Neuron (in vitro differentiated cells): ENCODE measurements around the gene POU2AF3.
"Not testable (repeated sequence)": the region's sequence is repeated elsewhere in the genome, so short reads cannot be mapped to it uniquely, and the experiment has no call there.

Experiments used
- H2AFZ ChIP-seq: one replicate; pipeline ENCODE4 v1.6.1; 2013; ENCODE audit warnings: low read depth, mild to moderate bottlenecking, inconsistent platforms, low read length, moderate library complexity
- H3K27me3 ChIP-seq: one replicate; pipeline ENCODE4 v1.6.1; 2013; ENCODE audit warnings: low read length; ENCODE audit not compliant: insufficient read depth
- H3K36me3 ChIP-seq: one replicate; pipeline ENCODE4 v1.6.1; 2013; ENCODE audit warnings: low read length; ENCODE audit not compliant: insufficient read depth
- H3K4me1 ChIP-seq: one replicate; pipeline ENCODE4 v1.6.1; 2013; ENCODE audit warnings: low read length; ENCODE audit not compliant: insufficient read depth
- H3K4me3 ChIP-seq: 2 replicates; pipeline ENCODE4 v1.5.1; 2013; ENCODE audit warnings: mild to moderate bottlenecking, low read length, moderate library complexity
- H3K9me3 ChIP-seq: one replicate; pipeline ENCODE4 v1.6.1; 2013; ENCODE audit warnings: low read length

POU2AF3 gene

DNA sequence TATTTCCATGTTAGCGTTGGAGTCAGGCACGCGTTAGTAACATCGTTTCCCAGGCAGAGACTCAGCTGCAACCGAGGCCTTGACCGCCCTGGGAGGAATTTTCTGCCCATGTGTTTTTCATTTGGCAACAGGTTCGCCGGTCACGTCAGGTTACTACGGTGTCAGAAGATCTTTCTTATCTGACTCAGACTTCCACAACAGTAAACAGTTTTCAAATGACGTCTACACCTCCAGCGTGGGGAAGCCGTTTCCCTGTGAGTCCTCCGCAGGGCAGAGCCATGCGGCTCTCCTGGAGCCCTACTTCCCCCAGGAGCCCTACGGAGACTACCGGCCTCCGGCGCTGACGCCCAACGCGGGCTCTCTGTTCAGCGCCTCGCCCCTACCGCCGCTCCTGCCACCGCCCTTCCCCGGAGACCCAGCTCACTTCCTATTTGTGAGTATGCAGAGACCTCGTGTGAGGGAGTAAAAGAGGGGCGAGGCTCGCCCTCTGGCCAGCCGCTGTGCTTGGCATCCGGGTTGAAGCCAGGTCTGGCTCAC is 14.3 kb upstream of the POU2AF3 start:
- no peak overlapping the region for H3K4me3 ChIP-seq
- H3K27me3 ChIP-seq: no peaks in the 10 kb centered on the region
- H2AFZ ChIP-seq: no peak overlapping the region
- no peaks in the 10 kb centered on the region for H3K9me3 ChIP-seq
- no peaks in the 10 kb centered on the region for H3K4me1 ChIP-seq
- H3K36me3 ChIP-seq: no peaks in the 10 kb centered on the region

DNA sequence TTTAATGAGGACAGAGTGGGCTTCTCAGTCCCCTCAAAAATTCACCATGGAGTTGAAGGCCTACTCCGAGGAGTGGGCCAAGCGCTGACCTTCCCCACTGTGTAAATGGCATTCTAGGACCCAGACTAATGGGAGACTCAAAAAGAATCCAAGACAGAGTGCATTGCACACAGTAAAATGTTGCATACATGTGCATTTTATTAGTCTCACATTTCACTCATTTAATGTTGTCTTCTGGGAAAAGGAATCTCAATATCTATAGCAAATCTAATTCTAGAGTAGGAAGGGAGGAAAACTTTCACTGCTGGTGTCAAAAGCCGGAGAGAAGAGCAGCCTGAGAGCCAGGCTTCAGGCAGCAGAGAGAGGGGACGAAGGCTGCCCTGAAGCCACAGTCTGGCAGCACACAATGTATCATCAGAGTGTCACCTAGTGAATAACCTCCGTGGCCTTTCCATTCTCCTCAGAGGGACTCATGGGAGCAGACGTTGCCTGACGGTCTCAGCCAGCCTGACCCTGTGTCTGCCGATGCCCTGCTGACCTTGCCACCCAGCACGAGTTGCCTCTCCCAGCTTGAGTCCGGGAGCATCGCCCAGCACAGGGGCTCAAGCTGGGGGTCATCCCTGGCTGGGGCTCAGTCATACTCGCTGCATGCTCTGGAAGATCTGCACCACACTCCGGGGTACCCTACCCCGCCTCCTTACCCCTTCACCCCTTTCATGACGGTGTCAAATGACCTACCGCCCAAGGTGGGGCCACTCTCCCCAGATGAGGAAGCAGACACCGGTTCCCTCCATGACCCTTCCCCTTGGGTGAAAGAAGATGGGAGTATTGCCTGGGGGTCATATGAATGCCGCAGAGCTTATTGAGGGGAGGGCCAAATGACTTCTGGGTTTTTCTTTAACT is 12.9 kb upstream of the POU2AF3 start:
- H3K9me3 ChIP-seq: no peaks in the 10 kb centered on the region
- no peak overlapping the region for H3K4me3 ChIP-seq
- no peaks in the 10 kb centered on the region for H3K27me3 ChIP-seq
- H2AFZ ChIP-seq: no peak overlapping the region
- no peaks in the 10 kb centered on the region for H3K4me1 ChIP-seq
- H3K36me3 ChIP-seq: no peaks in the 10 kb centered on the region

DNA sequence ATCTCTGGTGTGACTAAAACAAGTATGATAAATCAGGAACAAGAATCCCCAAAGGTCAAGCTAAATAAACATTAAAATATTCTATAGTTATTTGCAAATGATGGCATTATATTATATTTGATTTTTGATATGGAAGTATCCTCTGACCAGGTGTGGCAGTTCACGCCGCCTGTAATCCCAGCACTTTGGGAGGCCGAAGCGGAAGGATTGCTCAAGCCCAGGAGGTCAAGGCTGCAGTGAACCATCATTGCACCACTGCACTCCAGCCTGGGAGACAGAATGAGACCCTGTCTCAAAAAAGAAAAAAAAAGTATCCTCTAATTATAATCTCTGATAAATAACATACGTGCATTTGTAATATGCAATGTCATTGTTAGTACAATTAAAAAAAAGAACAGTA is 6.6 kb upstream of the POU2AF3 start:
- H2AFZ ChIP-seq: no peak overlapping the region
- no peaks in the 10 kb centered on the region for H3K4me1 ChIP-seq
- no peak overlapping the region for H3K4me3 ChIP-seq
- no peaks in the 10 kb centered on the region for H3K9me3 ChIP-seq
- no peaks in the 10 kb centered on the region for H3K36me3 ChIP-seq
- H3K27me3 ChIP-seq: peaks cover 2% of the 10 kb centered on the region

DNA sequence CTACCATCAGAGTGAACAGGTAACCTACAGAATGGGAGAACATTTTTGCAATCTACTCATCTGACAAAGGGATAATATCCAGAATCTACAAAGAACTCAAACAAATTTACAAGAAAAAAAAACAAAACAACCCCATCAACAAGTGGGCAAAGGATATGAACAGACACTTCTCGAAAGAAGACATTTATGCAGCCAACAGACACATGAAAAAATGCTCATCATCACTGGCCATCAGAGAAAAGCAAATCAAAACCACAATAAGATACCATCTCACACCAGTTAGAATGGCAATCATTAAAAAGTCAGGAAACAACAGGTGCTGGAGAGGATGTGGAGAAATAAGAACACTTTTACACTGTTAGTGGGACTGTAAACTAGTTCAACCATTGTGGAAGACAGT is 5.9 kb upstream of the POU2AF3 start:
- not testable (repeated sequence) for H3K9me3 ChIP-seq, H3K4me1 ChIP-seq, H3K27me3 ChIP-seq, H3K36me3 ChIP-seq, H3K4me3 ChIP-seq, H2AFZ ChIP-seq

GRCh38 chr11:111296196-111296595 is 2.1 kb upstream of the POU2AF3 start:
- no peak overlapping the region for H2AFZ ChIP-seq
- no peaks in the 10 kb centered on the region for H3K36me3 ChIP-seq
- no peaks in the 10 kb centered on the region for H3K9me3 ChIP-seq
- H3K27me3 ChIP-seq: peaks cover 43% of the 10 kb centered on the region
- no peak overlapping the region for H3K4me3 ChIP-seq
- H3K4me1 ChIP-seq: peaks cover 5% of the 10 kb centered on the region

- Histone ChIP-seq H2AFZ (no peak overlapping the region), H3K4me3 (no peak overlapping the region), H3K4me1 (peaks cover 5% of the 10 kb centered on the region), H3K9me3 (no peaks in the 10 kb centered on the region), H3K36me3 (no peaks in the 10 kb centered on the region), H3K27me3 (peaks cover 46% of the 10 kb centered on the region)
These were observed 650 bp upstream of the POU2AF3 start for GRCh38 chr11:111297696-111298095.

DNA sequence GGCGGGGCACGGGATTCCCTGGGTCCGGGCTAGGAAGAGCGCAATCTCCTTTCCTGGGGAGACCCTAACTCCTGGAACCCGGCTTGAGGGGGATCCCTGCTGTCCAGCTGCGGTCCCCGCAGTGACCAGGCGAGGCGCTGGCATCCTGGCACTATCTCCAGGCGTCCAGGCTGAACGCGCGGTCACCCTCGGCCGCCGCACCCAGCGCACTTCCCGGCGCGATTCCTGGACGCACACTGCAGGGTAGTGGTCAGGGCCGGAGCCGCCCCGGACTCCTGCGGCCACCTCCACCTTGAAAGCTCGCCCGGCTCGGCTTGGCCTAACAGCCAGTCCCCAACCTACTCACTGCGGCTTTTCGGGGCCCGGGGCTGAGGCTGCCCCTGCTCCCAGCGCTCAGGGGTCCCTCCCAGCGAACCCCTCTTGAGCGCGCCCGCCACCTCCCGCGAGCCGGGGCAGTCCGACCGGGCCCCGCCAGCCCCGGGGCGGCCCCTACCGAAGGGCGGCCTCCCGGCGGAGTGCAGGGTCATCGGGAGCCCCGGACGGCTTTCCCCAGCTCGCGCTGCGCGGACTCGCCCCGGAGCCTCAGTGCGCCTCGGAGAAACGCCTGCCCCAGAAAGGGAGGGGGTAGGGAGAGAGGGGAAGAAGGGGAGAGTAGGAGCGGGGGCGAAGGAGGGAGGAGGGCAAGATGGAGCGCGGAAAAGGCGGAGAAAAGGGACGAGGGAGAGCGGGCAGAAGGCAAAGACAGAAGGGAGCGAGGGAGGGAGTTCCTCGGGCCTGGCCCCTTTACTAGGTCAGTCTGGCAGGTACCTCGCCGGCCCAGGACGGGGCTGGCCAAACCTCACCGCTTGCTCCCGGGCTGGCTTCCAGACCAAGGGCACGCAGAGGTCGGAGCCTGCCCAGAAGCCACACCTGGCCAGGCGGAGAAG is 1.0 kb downstream of the POU2AF3 start:
- Histone ChIP-seq H2AFZ (peak overlapping the region; percentile 88), H3K36me3 (no peaks in the 10 kb centered on the region), H3K27me3 (peaks cover 46% of the 10 kb centered on the region), H3K9me3 (no peaks in the 10 kb centered on the region), H3K4me3 (peak overlapping the region; percentile 31), H3K4me1 (peaks cover 5% of the 10 kb centered on the region)

DNA sequence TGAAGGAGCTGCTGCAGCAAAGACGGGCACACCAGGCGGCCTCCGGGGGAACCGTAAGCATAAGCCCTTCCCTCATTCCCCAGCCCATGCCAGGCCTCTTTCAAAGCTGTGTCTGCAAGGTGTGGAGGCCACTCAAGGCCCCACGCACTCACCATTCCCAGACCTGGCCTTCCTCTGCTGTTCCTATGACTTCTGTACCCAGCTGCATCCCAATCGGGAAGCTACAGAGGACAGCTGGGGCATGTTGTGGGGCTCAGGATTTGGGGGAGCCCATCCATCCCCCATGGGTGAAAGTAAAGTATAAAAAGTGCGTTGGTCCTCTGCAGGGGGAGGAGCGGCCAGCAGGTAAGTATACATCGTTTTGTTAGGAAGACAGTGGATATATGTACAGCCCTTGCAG is 2.2 kb downstream of the POU2AF3 start:
- H3K9me3 ChIP-seq: no peaks in the 10 kb centered on the region
- no peak overlapping the region for H2AFZ ChIP-seq
- H3K4me3 ChIP-seq: no peak overlapping the region
- H3K27me3 ChIP-seq: peaks cover 51% of the 10 kb centered on the region
- no peaks in the 10 kb centered on the region for H3K36me3 ChIP-seq
- H3K4me1 ChIP-seq: peaks cover 5% of the 10 kb centered on the region

DNA sequence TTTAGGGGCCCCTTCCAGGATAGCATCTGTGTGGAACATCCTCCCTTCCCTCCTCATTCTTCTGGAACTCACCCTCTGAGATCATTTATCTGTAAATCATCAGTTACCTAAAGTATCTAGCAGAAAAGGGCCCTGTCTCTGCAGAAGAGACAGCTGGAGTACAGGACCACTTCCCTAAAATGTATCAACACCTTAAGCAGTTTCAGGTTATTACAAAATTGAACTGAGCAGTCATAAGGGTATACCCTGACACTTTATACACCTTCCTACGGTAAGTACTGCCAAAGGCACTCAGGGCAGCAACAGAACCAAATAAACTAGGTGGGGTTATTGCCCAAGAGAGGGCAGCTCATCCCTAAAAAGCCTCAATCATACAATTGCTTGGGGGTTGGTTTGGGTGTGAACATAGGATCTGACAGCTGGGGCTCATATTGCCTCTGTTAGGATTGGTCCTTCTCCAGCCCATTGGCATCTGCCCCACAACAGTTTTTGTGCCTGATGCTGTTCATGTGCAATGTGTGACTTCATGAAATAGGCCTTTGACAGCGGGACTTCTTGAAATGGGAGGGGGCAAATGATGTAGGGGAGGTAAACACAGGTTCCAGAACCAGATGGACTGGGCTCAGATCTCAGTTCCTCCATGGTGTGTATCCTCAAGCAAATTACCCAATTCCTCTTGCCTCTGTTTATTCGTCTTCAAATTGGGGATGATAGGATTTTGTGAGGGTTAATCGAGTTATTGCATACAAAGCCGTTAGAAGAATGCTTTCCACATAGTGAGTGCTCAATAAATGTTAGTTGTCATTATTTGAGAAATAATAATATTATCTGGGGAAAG is 2.9 kb downstream of the POU2AF3 start:
- Histone ChIP-seq H3K27me3 (peaks cover 51% of the 10 kb centered on the region), H3K4me3 (no peak overlapping the region), H3K9me3 (no peaks in the 10 kb centered on the region), H3K4me1 (peaks cover 5% of the 10 kb centered on the region), H3K36me3 (no peaks in the 10 kb centered on the region), H2AFZ (no peak overlapping the region)

GRCh38 chr11:111301842-111302118 is 3.4 kb downstream of the POU2AF3 start:
- Histone ChIP-seq H3K4me3 (no peak overlapping the region), H3K27me3 (peaks cover 52% of the 10 kb centered on the region), H3K36me3 (no peaks in the 10 kb centered on the region), H2AFZ (no peak overlapping the region), H3K9me3 (no peaks in the 10 kb centered on the region), H3K4me1 (peaks cover 5% of the 10 kb centered on the region)

- peaks cover 48% of the 10 kb centered on the region for H3K27me3 ChIP-seq
These were observed 4.0 kb downstream of the POU2AF3 start for GRCh38 chr11:111302298-111302697.

DNA sequence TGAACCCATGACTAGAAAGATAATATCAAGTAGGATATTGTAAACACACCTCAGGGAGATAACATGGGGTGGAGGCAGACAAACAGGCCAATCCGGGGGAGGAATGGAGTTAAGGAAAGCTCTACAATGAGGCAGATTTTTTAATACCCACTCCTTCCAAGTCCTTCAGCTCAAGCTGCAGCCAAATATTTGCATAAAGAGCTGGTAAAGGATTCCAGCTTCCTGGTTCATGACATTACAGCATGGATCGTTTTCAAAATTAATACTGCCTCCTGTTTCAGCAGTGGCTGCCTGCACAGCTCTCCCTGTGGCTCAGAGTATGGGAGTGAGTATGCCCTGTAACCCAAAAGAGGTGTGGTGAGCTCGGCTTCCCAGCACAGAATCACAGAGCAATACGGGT is 5.1 kb downstream of the POU2AF3 start:
- no peak overlapping the region for H3K4me3 ChIP-seq
- no peak overlapping the region for H2AFZ ChIP-seq
- no peaks in the 10 kb centered on the region for H3K9me3 ChIP-seq
- H3K4me1 ChIP-seq: peaks cover 5% of the 10 kb centered on the region
- H3K36me3 ChIP-seq: no peaks in the 10 kb centered on the region
- H3K27me3 ChIP-seq: peaks cover 36% of the 10 kb centered on the region

More at GRCh38 chr11:111302298-111302697, 4.0 kb downstream of the POU2AF3 start:
- no peaks in the 10 kb centered on the region for H3K36me3 ChIP-seq
- no peak overlapping the region for H3K4me3 ChIP-seq
- H3K9me3 ChIP-seq: no peaks in the 10 kb centered on the region
- peaks cover 5% of the 10 kb centered on the region for H3K4me1 ChIP-seq
- no peak overlapping the region for H2AFZ ChIP-seq
